H9 (cell line): ENCODE data around the gene ST8SIA2. TPM values are rescaled to one million over a fixed set of nuclear protein-coding genes. Genes with fewer than 3 reads are reported as not detected.

Source experiments
- DNase-seq: peaks from one replicate; pipeline ENCODE4 v3.0.0-alpha.2; 2017
- H2AFZ ChIP-seq: one replicate; pipeline ENCODE4 v1.6.1; 2013; ENCODE audit warnings: mild to moderate bottlenecking, low read length, control low read depth, moderate library complexity
- H2AK5ac ChIP-seq: 2 replicates; pipeline ENCODE4 v1.6.1; 2013; ENCODE audit warnings: low read length, control low read depth, mixed read lengths; ENCODE audit not compliant: insufficient read length
- H2BK120ac ChIP-seq: one replicate; pipeline ENCODE4 v1.6.1; 2013; ENCODE audit warnings: low read depth, mild to moderate bottlenecking, low read length, control low read depth, inconsistent platforms; ENCODE audit not compliant: poor library complexity, severe bottlenecking
- H2BK12ac ChIP-seq: 2 replicates; pipeline ENCODE4 v1.6.1; 2013; ENCODE audit warnings: low read length, control low read depth, mixed read lengths, low read depth; ENCODE audit not compliant: insufficient read length
- H2BK15ac ChIP-seq: 2 replicates; pipeline ENCODE4 v1.6.1; 2013; ENCODE audit warnings: low read depth, low read length, control low read depth
- H2BK20ac ChIP-seq: one replicate; pipeline ENCODE4 v1.6.1; 2013; ENCODE audit warnings: low read depth, mild to moderate bottlenecking, low read length, control low read depth, inconsistent platforms; ENCODE audit not compliant: poor library complexity, severe bottlenecking
- H2BK5ac ChIP-seq: 2 replicates; pipeline ENCODE4 v1.6.1; 2013; ENCODE audit warnings: low read length, control low read depth, mixed read lengths; ENCODE audit not compliant: insufficient read length
- H3K14ac ChIP-seq: 2 replicates; pipeline ENCODE4 v1.6.1; 2013; ENCODE audit warnings: low read length, control low read depth; ENCODE audit not compliant: insufficient read depth
- H3K18ac ChIP-seq: 2 replicates; pipeline ENCODE4 v1.6.1; 2013; ENCODE audit warnings: low read depth, mild to moderate bottlenecking, mixed read lengths, low read length, control low read depth; ENCODE audit not compliant: insufficient read length
- H3K23ac ChIP-seq: 2 replicates; pipeline ENCODE4 v1.6.1; 2013; ENCODE audit warnings: low read length, control low read depth, mixed read lengths, low read depth; ENCODE audit not compliant: insufficient read length
- H3K23me2 ChIP-seq: 2 replicates; pipeline ENCODE4 v1.6.1; 2013; ENCODE audit warnings: low read depth, mild to moderate bottlenecking, mixed read lengths, low read length, control low read depth; ENCODE audit not compliant: insufficient read length, poor library complexity, severe bottlenecking
- H3K27ac ChIP-seq: 2 replicates; pipeline ENCODE4 v1.5.1; 2013; ENCODE audit warnings: low read length, control low read depth, mixed read lengths, low read depth; ENCODE audit not compliant: insufficient read length
- H3K27me3 ChIP-seq: 2 replicates; pipeline ENCODE4 v1.6.1; 2013; ENCODE audit warnings: low read length, control low read depth, inconsistent platforms; ENCODE audit not compliant: insufficient read depth
- H3K4ac ChIP-seq: 2 replicates; pipeline ENCODE4 v1.6.1; 2013; ENCODE audit warnings: low read depth, mild to moderate bottlenecking, control low read depth, inconsistent platforms, low read length, moderate library complexity
- H3K4me1 ChIP-seq: 2 replicates; pipeline ENCODE4 v1.6.1; 2013; ENCODE audit warnings: low read length, control low read depth, inconsistent platforms; ENCODE audit not compliant: insufficient read depth
- H3K4me2 ChIP-seq: 2 replicates; pipeline ENCODE4 v1.6.1; 2013; ENCODE audit warnings: low read length, control low read depth, mixed read lengths; ENCODE audit not compliant: insufficient read length, insufficient read depth
- H3K56ac ChIP-seq: 2 replicates; pipeline ENCODE4 v1.6.1; 2013; ENCODE audit warnings: low read depth, mild to moderate bottlenecking, mixed read lengths, low read length, control low read depth; ENCODE audit not compliant: insufficient read length
- H3K79me1 ChIP-seq: 2 replicates; pipeline ENCODE4 v1.6.1; 2013; ENCODE audit warnings: low read depth, mild to moderate bottlenecking, moderate library complexity, low read length, control low read depth, inconsistent platforms; ENCODE audit not compliant: insufficient read depth, poor library complexity, severe bottlenecking
- H3K79me2 ChIP-seq: 2 replicates; pipeline ENCODE4 v1.6.1; 2013; ENCODE audit warnings: low read length, control low read depth, inconsistent platforms; ENCODE audit not compliant: insufficient read depth
- H3K9ac ChIP-seq: 2 replicates; pipeline ENCODE4 v1.6.1; 2013; ENCODE audit warnings: low read length, control low read depth, mixed read lengths; ENCODE audit not compliant: insufficient read length; ENCODE audit errors: extremely low read depth
- H3K9me3 ChIP-seq: one replicate; pipeline ENCODE4 v1.6.1; 2013; ENCODE audit warnings: low read depth, low read length, inconsistent platforms; ENCODE audit not compliant: control insufficient read depth
- H3T11ph ChIP-seq: one replicate; pipeline ENCODE4 v1.6.1; 2013; ENCODE audit warnings: mild to moderate bottlenecking, low read length, control low read depth, inconsistent platforms
- H4K20me1 ChIP-seq: one replicate; pipeline ENCODE4 v1.6.1; 2013; ENCODE audit not compliant: control insufficient read depth, insufficient read length, insufficient read depth
- H4K5ac ChIP-seq: 2 replicates; pipeline ENCODE4 v1.6.1; 2013; ENCODE audit warnings: low read depth, mild to moderate bottlenecking, mixed read lengths, low read length, control low read depth; ENCODE audit not compliant: insufficient read length
- H4K8ac ChIP-seq: replicated peaks from 2 replicates; pipeline ENCODE4 v1.6.1; 2013; ENCODE audit warnings: low read length, control low read depth, mixed read lengths, low read depth; ENCODE audit not compliant: insufficient read length
- H4K91ac ChIP-seq: 2 replicates; pipeline ENCODE4 v1.6.1; 2013; ENCODE audit warnings: low read depth, mild to moderate bottlenecking, moderate library complexity, mixed read lengths, low read length, control low read depth; ENCODE audit not compliant: insufficient read length
- H3K27ac Mint-ChIP-seq, 3 experiments: 2 replicates in 2 of 3; 3 replicates in 1 of 3; pipeline ENCODE4 v1.8.0; 2020 to 2021; ENCODE audit warnings: mixed read lengths in 3 of 3, mild to moderate bottlenecking in 1 of 3, moderate library complexity in 1 of 3
- H3K27me3 Mint-ChIP-seq: 2 replicates; pipeline ENCODE4 v1.8.0; 2021; ENCODE audit warnings: low read depth, mild to moderate bottlenecking, moderate library complexity, mixed read lengths
- H3K36me3 Mint-ChIP-seq, 3 experiments: 2 replicates in 2 of 3; 3 replicates in 1 of 3; pipeline ENCODE4 v1.8.0; 2020 to 2021; ENCODE audit warnings: low read depth in 3 of 3, mixed read lengths in 3 of 3; ENCODE audit not compliant: insufficient read depth in 1 of 3
- H3K4me1 Mint-ChIP-seq, 2 experiments: 2 replicates each; pipeline ENCODE4 v1.8.0; 2020; ENCODE audit warnings: mixed read lengths in 2 of 2
- H3K4me3 Mint-ChIP-seq, 2 experiments: 2 replicates in 1 of 2; 3 replicates in 1 of 2; pipeline ENCODE4 v1.8.0; 2020 to 2021; ENCODE audit warnings: mild to moderate bottlenecking in 2 of 2, mixed read lengths in 2 of 2, moderate library complexity in 1 of 2
- H3K9me3 Mint-ChIP-seq, 2 experiments: 2 replicates in 1 of 2; 3 replicates in 1 of 2; pipeline ENCODE4 v1.8.0; 2020; ENCODE audit warnings: mild to moderate bottlenecking in 2 of 2, mixed read lengths in 2 of 2, moderate library complexity in 1 of 2
- WGBS: extraction: QIAGEN DNeasy Blood & Tissue Kit; methylation state at CpG from one replicate; pipeline ENCODE4 v1.1.7; 2013; ENCODE audit warnings: missing lambda C conversion rate, low lambda C conversion rate, mixed read lengths; ENCODE audit not compliant: insufficient read length; ENCODE audit errors: extremely low coverage; 5-methylcytosine and 5-hydroxymethylcytosine counted together
- total RNA-seq: library from RNA; stranded (reverse); gene quantifications from 2 replicates; pipeline ENCODE4 v1.2.1, GENCODE V29; 2021
- TF ChIP-seq, protein P1 (sequence below): fragments of 200-600 bp; sonication (generic); conservative IDR thresholded peaks from 3 replicates; pipeline ENCODE4 v1.8.0; 2021; ENCODE audit warnings: antibody characterized with exemption, mild to moderate bottlenecking

Gene ST8SIA2
- total RNA-seq, 1 experiment from 2014 or later: 1.8 TPM

DNA sequence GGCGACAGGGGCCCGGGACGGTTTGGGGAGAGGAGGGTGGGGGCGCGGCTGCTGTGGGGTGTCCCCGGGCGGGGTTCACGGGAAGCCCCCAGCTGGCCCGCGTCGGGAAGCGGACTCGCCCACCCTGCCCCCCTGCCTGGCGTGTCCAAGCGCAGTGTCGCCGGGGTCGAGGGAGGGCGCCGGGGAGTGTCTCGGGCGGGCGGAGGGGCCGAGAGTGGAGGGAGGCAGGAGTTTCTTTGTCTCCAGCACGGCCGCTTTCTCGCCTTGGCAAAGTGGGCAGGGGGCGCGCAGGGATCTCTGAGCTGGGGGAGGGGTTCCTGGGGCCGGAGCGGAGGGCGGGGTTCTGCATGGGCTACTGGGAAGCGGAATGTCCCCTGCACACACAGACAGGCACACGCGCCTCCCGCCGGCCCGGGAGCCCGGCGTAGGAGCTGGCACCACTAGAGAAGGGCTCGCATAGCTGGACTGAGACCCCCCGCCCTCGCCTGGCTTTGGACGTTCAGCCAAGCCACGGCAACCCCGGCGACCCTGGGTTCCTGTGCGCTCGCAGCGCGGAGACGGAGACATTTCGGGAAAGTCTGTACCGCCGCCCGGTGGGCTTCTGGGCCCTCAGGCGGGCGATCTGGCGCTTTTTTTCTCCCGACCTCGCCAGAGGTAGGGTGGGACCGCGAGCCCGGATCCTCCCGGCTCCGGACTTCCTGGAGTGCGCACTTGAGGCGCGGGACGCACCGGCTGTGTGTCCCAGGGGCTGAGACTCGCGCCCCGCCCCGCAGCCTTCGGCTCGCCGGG, 822 bp downstream of the ST8SIA2 start:
- WGBS: no CpG with 5 or more reads among the region's 78 CpGs
- TF ChIP-seq, protein P1, sequence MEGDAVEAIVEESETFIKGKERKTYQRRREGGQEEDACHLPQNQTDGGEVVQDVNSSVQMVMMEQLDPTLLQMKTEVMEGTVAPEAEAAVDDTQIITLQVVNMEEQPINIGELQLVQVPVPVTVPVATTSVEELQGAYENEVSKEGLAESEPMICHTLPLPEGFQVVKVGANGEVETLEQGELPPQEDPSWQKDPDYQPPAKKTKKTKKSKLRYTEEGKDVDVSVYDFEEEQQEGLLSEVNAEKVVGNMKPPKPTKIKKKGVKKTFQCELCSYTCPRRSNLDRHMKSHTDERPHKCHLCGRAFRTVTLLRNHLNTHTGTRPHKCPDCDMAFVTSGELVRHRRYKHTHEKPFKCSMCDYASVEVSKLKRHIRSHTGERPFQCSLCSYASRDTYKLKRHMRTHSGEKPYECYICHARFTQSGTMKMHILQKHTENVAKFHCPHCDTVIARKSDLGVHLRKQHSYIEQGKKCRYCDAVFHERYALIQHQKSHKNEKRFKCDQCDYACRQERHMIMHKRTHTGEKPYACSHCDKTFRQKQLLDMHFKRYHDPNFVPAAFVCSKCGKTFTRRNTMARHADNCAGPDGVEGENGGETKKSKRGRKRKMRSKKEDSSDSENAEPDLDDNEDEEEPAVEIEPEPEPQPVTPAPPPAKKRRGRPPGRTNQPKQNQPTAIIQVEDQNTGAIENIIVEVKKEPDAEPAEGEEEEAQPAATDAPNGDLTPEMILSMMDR: no peak
- Histone ChIP-seq H2BK120ac (no peak overlapping the region), H4K8ac (no peak overlapping the region), H2BK12ac (no peak overlapping the region), H3K79me1 (no peaks in the 10 kb centered on the region), H3K18ac (no peak overlapping the region), H3K23ac (no peak overlapping the region), H3K9me3 (no peaks in the 10 kb centered on the region), H2BK15ac (no peak overlapping the region), H2BK5ac (no peak overlapping the region), H2AK5ac (no peak overlapping the region), H4K5ac (no peak overlapping the region), H2BK20ac (no peak overlapping the region), H3T11ph (no peak overlapping the region), H2AFZ (no peak overlapping the region), H3K4me2 (peak overlapping the region; percentile 59), H4K91ac (no peak overlapping the region), H3K27ac (no peak overlapping the region), H3K4ac (no peak overlapping the region), H3K27me3 (peaks cover 19% of the 10 kb centered on the region; the same call in 1 of the 2 replicates), H3K9ac (no peak overlapping the region), H3K14ac (no peak overlapping the region; the same call in 1 of the 2 replicates), H3K79me2 (no peaks in the 10 kb centered on the region), H4K20me1 (no peaks in the 10 kb centered on the region), H3K4me1 (peaks cover 4% of the 10 kb centered on the region; the same call in 1 of the 2 replicates), H3K56ac (no peak overlapping the region), H3K23me2 (peaks cover 14% of the 10 kb centered on the region)
- H3K4me3 Mint-ChIP-seq: peak overlapping the region; percentile 84 to 97
- peak; percentile 56 for DNase-seq
- H3K27me3 Mint-ChIP-seq: peaks cover 94% of the 10 kb centered on the region
- H3K9me3 Mint-ChIP-seq: no peaks in the 10 kb centered on the region; a peak in 1 of 5 replicates
- H3K4me1 Mint-ChIP-seq: peaks cover 21 to 25% of the 10 kb centered on the region in 2 experiments
- H3K36me3 Mint-ChIP-seq: peaks cover 0 to 5% (median 2%) of the 10 kb centered on the region in 3 experiments; a peak in 4 of 7 replicates
- H3K27ac Mint-ChIP-seq: no peak overlapping the region
